Measurements from ENCODE around the gene DUSP19.

DNA sequence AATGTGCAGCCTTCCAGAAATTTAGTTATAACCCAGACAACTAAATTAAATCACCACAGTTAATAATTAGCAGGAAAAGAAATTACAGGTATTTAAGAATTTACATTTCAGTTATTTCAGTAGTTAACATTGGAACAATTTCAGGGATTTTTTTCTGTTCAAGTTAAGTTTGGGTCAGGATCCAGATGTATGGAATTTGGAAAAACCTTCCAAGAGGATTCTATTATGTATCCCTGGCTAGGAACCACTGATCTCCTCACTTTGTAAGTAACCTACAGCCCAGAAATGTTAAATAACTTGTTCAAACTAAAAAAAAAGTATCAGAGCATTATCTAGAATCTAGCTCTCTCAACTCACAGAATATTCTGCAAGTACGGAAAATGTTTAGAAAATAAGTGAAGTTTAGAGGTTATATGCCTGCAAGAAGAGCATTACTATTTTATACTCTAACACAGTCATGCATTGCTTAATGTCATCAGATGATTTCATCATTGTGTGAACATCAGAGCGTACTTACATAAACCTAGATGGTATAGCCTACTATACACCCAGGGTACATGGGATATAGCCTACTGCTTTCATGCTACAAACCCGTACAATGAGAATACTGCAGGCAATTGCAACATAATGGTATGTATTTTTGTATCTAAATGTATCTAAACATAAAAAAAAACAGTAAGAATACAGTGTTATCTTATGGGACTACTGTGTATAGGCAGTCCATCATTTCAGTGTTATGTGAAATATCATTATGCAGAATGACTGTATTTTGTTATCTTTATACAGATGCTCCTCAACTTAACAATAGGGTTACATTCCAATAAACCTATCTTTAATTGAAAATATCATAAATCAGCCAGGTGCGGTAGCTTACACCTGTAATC lies 46.4 kb upstream of the DUSP19 start:
- TF ChIP-seq, protein P1, sequence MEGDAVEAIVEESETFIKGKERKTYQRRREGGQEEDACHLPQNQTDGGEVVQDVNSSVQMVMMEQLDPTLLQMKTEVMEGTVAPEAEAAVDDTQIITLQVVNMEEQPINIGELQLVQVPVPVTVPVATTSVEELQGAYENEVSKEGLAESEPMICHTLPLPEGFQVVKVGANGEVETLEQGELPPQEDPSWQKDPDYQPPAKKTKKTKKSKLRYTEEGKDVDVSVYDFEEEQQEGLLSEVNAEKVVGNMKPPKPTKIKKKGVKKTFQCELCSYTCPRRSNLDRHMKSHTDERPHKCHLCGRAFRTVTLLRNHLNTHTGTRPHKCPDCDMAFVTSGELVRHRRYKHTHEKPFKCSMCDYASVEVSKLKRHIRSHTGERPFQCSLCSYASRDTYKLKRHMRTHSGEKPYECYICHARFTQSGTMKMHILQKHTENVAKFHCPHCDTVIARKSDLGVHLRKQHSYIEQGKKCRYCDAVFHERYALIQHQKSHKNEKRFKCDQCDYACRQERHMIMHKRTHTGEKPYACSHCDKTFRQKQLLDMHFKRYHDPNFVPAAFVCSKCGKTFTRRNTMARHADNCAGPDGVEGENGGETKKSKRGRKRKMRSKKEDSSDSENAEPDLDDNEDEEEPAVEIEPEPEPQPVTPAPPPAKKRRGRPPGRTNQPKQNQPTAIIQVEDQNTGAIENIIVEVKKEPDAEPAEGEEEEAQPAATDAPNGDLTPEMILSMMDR (IDR thresholded peaks at IDR 0.05; ENCODE audit: insufficient read depth, low read depth, low read length): no peak
- no peak for TF ChIP-seq EZH2 (IDR thresholded peaks at IDR 0.05; ENCODE audit: insufficient read depth, low read length)
